BLaER1 treated with 17β-estradiol and CSF1 and Interleukin-3, amounts not matched to agents 10 nM and 100 nM (cell line): Measurements from ENCODE around the gene CFAP97.
"Not testable (repeated sequence)": the region's sequence is repeated elsewhere in the genome, so short reads cannot be mapped to it uniquely, and the experiment has no call there.

ENCODE experiments used
- H3K27ac ChIP-seq, 11 experiments: shearing (Covaris generic); formaldehyde crosslinking; 2 replicates each; pipeline ENCODE4 v1.8.1; 2022
- H3K27me3 ChIP-seq, 11 experiments: shearing (Covaris generic); formaldehyde crosslinking; 2 replicates each; pipeline ENCODE4 v1.8.1; 2022
- H3K36me3 ChIP-seq, 11 experiments: shearing (Covaris generic); formaldehyde crosslinking; 2 replicates each; pipeline ENCODE4 v1.8.1; 2022
- H3K4me1 ChIP-seq, 10 experiments: shearing (Covaris generic); formaldehyde crosslinking; 2 replicates each; pipeline ENCODE4 v1.8.1; 2022
- H3K4me2 ChIP-seq, 11 experiments: shearing (Covaris generic); formaldehyde crosslinking; 2 replicates each; pipeline ENCODE4 v1.8.1; 2022
- H3K4me3 ChIP-seq, 10 experiments: shearing (Covaris generic); formaldehyde crosslinking; 2 replicates each; pipeline ENCODE4 v1.8.1; 2022
- H3K9ac ChIP-seq, 11 experiments: shearing (Covaris generic); formaldehyde crosslinking; 2 replicates each; pipeline ENCODE4 v1.8.1; 2022
- H3K9me3 ChIP-seq, 11 experiments: shearing (Covaris generic); formaldehyde crosslinking; replicated peaks in 1 of 11; 2 replicates each; pipeline ENCODE4 v1.8.1; 2022
- H4K20me1 ChIP-seq, 11 experiments: shearing (Covaris generic); formaldehyde crosslinking; 2 replicates each; pipeline ENCODE4 v1.8.1; 2022
- Cebpa-rat ChIP-seq, 11 experiments: shearing (Covaris generic); IDR thresholded peaks; 2 replicates each; pipeline ENCODE4 v1.8.1; 2022

The CFAP97 gene

GRCh38 chr4:185134307-185134869 is 69.4 kb downstream of the CFAP97 start:
- Histone ChIP-seq H3K27me3 (peaks cover 0 to 11% (median 3%) of the 10 kb centered on the region in 11 experiments; a peak in 15 of 22 replicates), H3K9ac (no peak overlapping the region), H3K9me3 (peaks cover 2 to 14% (median 5%) of the 10 kb centered on the region in 11 experiments; a peak in 18 of 22 replicates), H3K4me1 (peaks cover 0 to 19% (median 16%) of the 10 kb centered on the region in 10 experiments; a peak in 17 of 20 replicates), H3K4me3 (no peak overlapping the region), H3K36me3 (no peaks in the 10 kb centered on the region), H3K4me2 (no peak overlapping the region), H4K20me1 (no peaks in the 10 kb centered on the region), H3K27ac (no peak overlapping the region)
- no peak for TF ChIP-seq Cebpa-rat (IDR thresholded peaks at IDR 0.05)

GRCh38 chr4:185128272-185129119 is 75.3 kb downstream of the CFAP97 start:
- Histone ChIP-seq H3K4me2 (peak overlapping the region in 8 of 11 experiments; percentile 12 to 78 (median 45); a peak in 13 of 22 replicates), H3K36me3 (peaks cover 0 to 4% (median 0%) of the 10 kb centered on the region in 11 experiments; a peak in 3 of 22 replicates), H3K4me1 (peaks cover 0 to 5% (median 3%) of the 10 kb centered on the region in 10 experiments; a peak in 11 of 20 replicates), H4K20me1 (no peaks in the 10 kb centered on the region), H3K9ac (no peak overlapping the region), H3K4me3 (peak overlapping the region in 9 of 10 experiments; percentile 14 to 55 (median 38); a peak in 15 of 20 replicates), H3K9me3 (peaks cover 31 to 57% (median 43%) of the 10 kb centered on the region in 11 experiments), H3K27me3 (peaks cover 25 to 39% (median 32%) of the 10 kb centered on the region in 11 experiments), H3K27ac (no peak overlapping the region)
- TF ChIP-seq Cebpa-rat (IDR thresholded peaks at IDR 0.05), result no peak

- no peak overlapping the region for H3K27ac ChIP-seq
- no peaks in the 10 kb centered on the region for H4K20me1 ChIP-seq
- H3K4me2 ChIP-seq, result peak overlapping the region in 3 of 11 experiments; percentile 52 to 78 (median 64); a peak in 3 of 22 replicates
- H3K9me3 ChIP-seq, result peaks cover 31 to 57% (median 43%) of the 10 kb centered on the region in 11 experiments
- TF ChIP-seq Cebpa-rat (IDR thresholded peaks at IDR 0.05), result no peak
- peaks cover 0 to 4% (median 0%) of the 10 kb centered on the region in 11 experiments; a peak in 3 of 22 replicates for H3K36me3 ChIP-seq
- peak overlapping the region in 6 of 10 experiments; percentile 14 to 55 (median 40); a peak in 9 of 20 replicates for H3K4me3 ChIP-seq
- no peak overlapping the region for H3K9ac ChIP-seq
- H3K4me1 ChIP-seq, result peaks cover 9 to 17% (median 15%) of the 10 kb centered on the region in 10 experiments; a peak in 19 of 20 replicates
- H3K27me3 ChIP-seq, result peaks cover 25 to 39% (median 32%) of the 10 kb centered on the region in 11 experiments
Measured at GRCh38 chr4:185127021-185127925, 76.5 kb downstream of the CFAP97 start.

GRCh38 chr4:185124006-185124405 is 79.8 kb downstream of the CFAP97 start:
- TF ChIP-seq Cebpa-rat (IDR thresholded peaks at IDR 0.05), result no peak
- Histone ChIP-seq H3K4me3 (no peak overlapping the region), H3K9ac (no peak overlapping the region), H3K27me3 (peaks cover 22 to 28% (median 24%) of the 10 kb centered on the region in 11 experiments), H3K9me3 (peaks cover 25 to 42% (median 32%) of the 10 kb centered on the region in 11 experiments), H3K27ac (no peak overlapping the region), H4K20me1 (no peaks in the 10 kb centered on the region), H3K4me2 (peak overlapping the region in 3 of 11 experiments; percentile 60 to 74 (median 70); a peak in 7 of 22 replicates), H3K36me3 (peaks cover 0 to 4% (median 0%) of the 10 kb centered on the region in 11 experiments; a peak in 3 of 22 replicates), H3K4me1 (peaks cover 19 to 32% (median 26%) of the 10 kb centered on the region in 10 experiments)

GRCh38 chr4:185122681-185123345 is 81.0 kb downstream of the CFAP97 start:
- H3K4me2 ChIP-seq, result peak overlapping the region; percentile 36 to 79 (median 61)
- peaks cover 10 to 16% (median 12%) of the 10 kb centered on the region in 11 experiments for H3K27me3 ChIP-seq
- H3K9me3 ChIP-seq, result peaks cover 14 to 30% (median 20%) of the 10 kb centered on the region in 11 experiments
- no peak overlapping the region; a peak in 1 of 20 replicates for H3K4me3 ChIP-seq
- H3K4me1 ChIP-seq, result peaks cover 19 to 35% (median 27%) of the 10 kb centered on the region in 10 experiments
- no peaks in the 10 kb centered on the region for H4K20me1 ChIP-seq
- no peak overlapping the region for H3K27ac ChIP-seq
- no peak overlapping the region for H3K9ac ChIP-seq
- no peak for TF ChIP-seq Cebpa-rat (IDR thresholded peaks at IDR 0.05)
- H3K36me3 ChIP-seq, result peaks cover 0 to 4% (median 0%) of the 10 kb centered on the region in 11 experiments; a peak in 3 of 22 replicates

DNA sequence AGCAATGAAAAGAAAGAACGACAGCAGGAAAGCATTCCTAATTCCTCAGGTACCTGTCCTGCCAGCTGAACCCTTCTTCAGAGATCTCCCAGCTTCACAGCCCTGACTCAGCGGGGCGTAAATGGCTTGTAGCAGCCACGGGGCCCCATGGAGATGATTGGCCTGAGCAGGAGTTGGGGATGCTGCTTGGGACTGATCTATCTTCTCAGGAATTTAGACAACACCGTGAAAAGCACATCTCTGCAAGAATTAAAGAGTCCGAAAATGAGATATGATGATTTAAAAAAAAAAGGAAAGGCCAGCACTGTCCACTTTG is 83.2 kb downstream of the CFAP97 start:
- Histone ChIP-seq H3K4me1 (peaks cover 25 to 44% (median 32%) of the 10 kb centered on the region in 10 experiments), H3K27me3 (peaks cover 0 to 4% (median 0%) of the 10 kb centered on the region in 11 experiments; a peak in 1 of 22 replicates), H3K27ac (no peak overlapping the region), H3K9ac (no peak overlapping the region), H3K4me3 (no peak overlapping the region), H3K4me2 (peak overlapping the region in 4 of 11 experiments; percentile 4 to 59 (median 32); a peak in 7 of 22 replicates), H4K20me1 (no peaks in the 10 kb centered on the region), H3K36me3 (no peaks in the 10 kb centered on the region), H3K9me3 (peaks cover 0 to 9% (median 0%) of the 10 kb centered on the region in 11 experiments; a peak in 7 of 22 replicates)
- no peak for TF ChIP-seq Cebpa-rat (IDR thresholded peaks at IDR 0.05)

- peaks cover 0 to 4% (median 0%) of the 10 kb centered on the region in 11 experiments; a peak in 1 of 22 replicates for H3K27me3 ChIP-seq
- peaks cover 0 to 4% (median 0%) of the 10 kb centered on the region in 11 experiments; a peak in 2 of 22 replicates for H3K9me3 ChIP-seq
- no peak for TF ChIP-seq Cebpa-rat (IDR thresholded peaks at IDR 0.05)
- no peaks in the 10 kb centered on the region for H4K20me1 ChIP-seq
- H3K9ac ChIP-seq, result no peak overlapping the region
- peak overlapping the region in 6 of 11 experiments; percentile 4 to 59 (median 25); a peak in 12 of 22 replicates for H3K4me2 ChIP-seq
- H3K4me1 ChIP-seq, result peaks cover 25 to 44% (median 32%) of the 10 kb centered on the region in 10 experiments
- no peaks in the 10 kb centered on the region for H3K36me3 ChIP-seq
- no peak overlapping the region for H3K27ac ChIP-seq
- H3K4me3 ChIP-seq, result no peak overlapping the region
Measured at GRCh38 chr4:185119927-185120630, 83.7 kb downstream of the CFAP97 start.

DNA sequence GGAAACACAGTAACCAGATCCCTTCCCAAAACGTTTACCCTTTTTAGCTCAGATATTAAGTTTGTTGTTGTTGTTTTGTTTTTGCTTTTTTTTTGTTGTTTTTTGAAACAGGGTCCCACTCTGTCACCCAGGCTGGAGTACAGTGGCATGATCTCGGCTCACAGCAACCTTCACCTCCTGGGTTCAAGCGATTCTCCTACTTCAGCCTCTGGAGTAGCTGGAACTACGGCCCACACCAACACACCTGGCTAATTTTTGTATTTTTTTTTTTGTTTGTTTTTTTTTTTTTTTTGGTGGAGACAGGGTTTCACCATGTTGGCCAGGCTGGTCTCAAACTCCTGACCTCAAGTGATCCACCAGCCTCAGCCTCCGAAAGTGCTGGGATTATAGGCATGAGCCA is 84.3 kb downstream of the CFAP97 start:
- not testable (repeated sequence) for H3K27me3 ChIP-seq, H3K9ac ChIP-seq, H3K9me3 ChIP-seq, H3K27ac ChIP-seq, H3K36me3 ChIP-seq, H4K20me1 ChIP-seq, H3K4me3 ChIP-seq
- Histone ChIP-seq H3K4me1 (peaks cover 25 to 44% (median 32%) of the 10 kb centered on the region in 10 experiments), H3K4me2 (peak overlapping the region in 5 of 11 experiments; percentile 4 to 59 (median 34); a peak in 8 of 22 replicates)
